ENCODE measurements around the gene NME9.

NME9 gene

GRCh38 chr3:138270245-138270644, 59.4 kb downstream of the NME9 start:
- DNase-seq, result no peak

- no peak for DNase-seq
These were observed 62.6 kb downstream of the NME9 start for GRCh38 chr3:138267083-138267482.

- DNase-seq, result no peak
These were observed 63.9 kb downstream of the NME9 start for GRCh38 chr3:138265745-138266144.

DNA sequence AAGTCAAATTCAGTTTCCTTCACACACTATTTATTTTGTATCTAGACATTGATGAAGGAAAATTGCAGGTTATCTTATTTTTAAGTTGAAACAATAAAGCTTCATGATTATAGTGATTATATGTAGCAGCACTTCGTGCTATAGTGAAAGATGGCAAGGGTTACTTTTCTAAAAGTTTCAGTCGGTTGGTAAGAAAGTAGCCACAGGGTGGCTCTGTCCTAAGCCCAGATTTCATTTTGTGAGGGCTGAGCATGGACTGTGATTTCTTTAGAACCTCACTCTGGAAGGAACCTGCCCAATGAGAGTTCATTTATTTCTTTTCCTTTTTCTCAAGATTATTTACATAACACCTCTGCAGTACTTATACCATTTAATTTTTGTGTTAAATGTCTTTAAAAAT, 66.5 kb downstream of the NME9 start:
- no peak for DNase-seq

DNA sequence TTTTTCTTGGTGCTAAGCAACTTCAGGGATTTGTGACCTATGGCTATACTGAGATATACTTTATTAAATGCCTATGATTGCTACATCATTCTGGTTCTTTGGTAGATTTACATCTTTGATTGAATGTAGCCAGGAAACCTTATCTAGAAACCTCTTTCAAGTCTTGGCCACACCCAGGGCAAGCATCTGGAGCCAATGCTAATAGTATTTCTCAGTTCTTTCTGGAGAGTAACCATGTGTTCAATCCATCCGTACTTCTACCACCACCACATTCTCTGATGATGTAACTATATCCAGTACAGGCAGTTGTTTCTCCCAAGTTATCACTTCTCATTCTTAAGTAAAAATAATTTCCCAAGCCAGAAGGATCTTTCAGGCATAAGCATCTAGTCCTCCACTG, 69.0 kb downstream of the NME9 start:
- DNase-seq, result no peak

- no peak for DNase-seq
These were observed 70.5 kb downstream of the NME9 start for GRCh38 chr3:138259126-138259525.

- no peak for DNase-seq
These were observed 71.7 kb downstream of the NME9 start for GRCh38 chr3:138257986-138258385.

- DNase-seq, result no peak
These were observed 73.6 kb downstream of the NME9 start for GRCh38 chr3:138256022-138256421.

DNA sequence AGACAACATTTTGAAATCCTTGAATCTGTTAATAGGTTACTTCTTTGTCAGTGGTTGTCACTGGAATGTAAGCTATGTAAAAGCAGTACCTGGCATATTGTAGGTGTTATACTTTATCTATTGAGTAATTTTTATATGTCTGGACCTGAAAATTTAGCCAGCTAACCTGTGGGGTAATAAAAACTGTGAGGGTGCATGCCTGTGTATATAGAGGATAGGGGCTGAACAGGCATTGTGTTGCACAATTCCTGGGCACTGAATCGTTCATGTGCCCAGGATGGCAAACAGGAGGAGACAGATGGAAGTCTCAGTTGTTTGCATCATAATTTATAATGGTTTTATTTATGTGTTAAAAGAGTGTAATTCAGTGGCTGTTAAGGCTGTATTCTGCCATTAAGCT, 75.4 kb downstream of the NME9 start:
- DNase-seq, result no peak

DNA sequence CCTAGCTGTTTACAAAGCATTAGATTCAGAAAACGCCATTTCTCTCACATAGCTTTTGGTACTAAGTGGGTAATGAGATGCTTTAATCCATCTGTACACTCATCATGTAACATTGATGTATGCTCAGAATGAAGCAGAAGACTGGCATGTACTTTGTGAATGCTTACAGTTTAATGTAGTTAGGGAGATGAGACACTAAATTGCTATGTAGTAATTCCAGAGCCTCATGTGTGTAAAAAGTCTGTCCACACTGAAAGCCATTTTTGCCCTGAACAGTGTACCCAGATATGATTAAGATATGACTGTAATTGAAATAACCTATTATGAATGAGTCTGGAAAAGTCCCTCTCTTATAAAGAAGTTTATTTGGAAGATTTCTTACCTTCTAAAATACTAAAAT, 76.0 kb downstream of the NME9 start:
- no peak for DNase-seq
